ENCODE results near the gene LPAR2.

The LPAR2 gene

GRCh38 chr19:19650331-19650730 is 22.3 kb upstream of the LPAR2 start:
- H3K36me3 ChIP-seq, result peaks cover 95 to 100% (median 98%) of the 10 kb centered on the region in 11 experiments
- 0 out of 22 replicates have a peak overlapping the region, but pooled peaks of 1 of the 11 experiments have one; percentile 10 for H3K4me2 ChIP-seq
- H4K20me1 ChIP-seq, result peaks cover 0 to 93% (median 23%) of the 10 kb centered on the region in 11 experiments; a peak in 15 of 22 replicates

GRCh38 chr19:19649580-19649995 is 21.6 kb upstream of the LPAR2 start:
- H3K4me2 ChIP-seq, result no peak overlapping the region
- peaks cover 95 to 100% (median 98%) of the 10 kb centered on the region in 11 experiments for H3K36me3 ChIP-seq
- no peak overlapping the region for H3K27ac ChIP-seq
- H4K20me1 ChIP-seq, result peaks cover 0 to 90% (median 25%) of the 10 kb centered on the region in 11 experiments; a peak in 14 of 22 replicates
- no peak for TF ChIP-seq Cebpa-rat (IDR thresholded peaks at IDR 0.05)
- H3K9me3 ChIP-seq (replicated peaks in 1 of 11), result no peaks in the 10 kb centered on the region
- H3K27me3 ChIP-seq, result no peaks in the 10 kb centered on the region
- peaks cover 0 to 7% (median 0%) of the 10 kb centered on the region in 10 experiments; a peak in 1 of 20 replicates for H3K4me1 ChIP-seq
- no peak overlapping the region for H3K4me3 ChIP-seq
- no peak overlapping the region for H3K9ac ChIP-seq

More at GRCh38 chr19:19650331-19650730, 22.3 kb upstream of the LPAR2 start:
- Histone ChIP-seq H3K9ac (0 out of 22 replicates have a peak overlapping the region, but pooled peaks of 1 of the 11 experiments have one; percentile 38), H3K4me3 (no peak overlapping the region), H3K9me3 (replicated peaks in 1 of 11) (no peaks in the 10 kb centered on the region), H3K4me1 (peaks cover 0 to 7% (median 0%) of the 10 kb centered on the region in 10 experiments; a peak in 1 of 20 replicates), H3K27me3 (no peaks in the 10 kb centered on the region), H3K27ac (no peak overlapping the region)
- TF ChIP-seq Cebpa-rat (IDR thresholded peaks at IDR 0.05), result no peak

GRCh38 chr19:19649155-19649554 is 21.1 kb upstream of the LPAR2 start:
- Histone ChIP-seq H3K4me3 (no peak overlapping the region), H3K27ac (no peak overlapping the region), H3K9me3 (replicated peaks in 1 of 11) (no peaks in the 10 kb centered on the region), H4K20me1 (peaks cover 0 to 86% (median 24%) of the 10 kb centered on the region in 11 experiments; a peak in 14 of 22 replicates), H3K4me1 (peaks cover 0 to 7% (median under 1%) of the 10 kb centered on the region in 10 experiments; a peak in 3 of 20 replicates), H3K27me3 (no peaks in the 10 kb centered on the region), H3K4me2 (no peak overlapping the region), H3K36me3 (peaks cover 93 to 100% (median 98%) of the 10 kb centered on the region in 11 experiments), H3K9ac (no peak overlapping the region)
- no peak for TF ChIP-seq Cebpa-rat (IDR thresholded peaks at IDR 0.05)

- Histone ChIP-seq H3K4me1 (peaks cover 2 to 13% (median 8%) of the 10 kb centered on the region in 10 experiments), H3K9me3 (replicated peaks in 1 of 11) (no peaks in the 10 kb centered on the region), H3K4me3 (no peak overlapping the region), H3K36me3 (peaks cover 74 to 84% (median 81%) of the 10 kb centered on the region in 11 experiments), H3K27ac (no peak overlapping the region), H4K20me1 (peaks cover 0 to 70% (median 27%) of the 10 kb centered on the region in 11 experiments; a peak in 15 of 22 replicates), H3K27me3 (no peaks in the 10 kb centered on the region), H3K9ac (0 out of 22 replicates have a peak overlapping the region, but pooled peaks of 1 of the 11 experiments have one; percentile 28), H3K4me2 (no peak overlapping the region)
- TF ChIP-seq Cebpa-rat (IDR thresholded peaks at IDR 0.05), result no peak
These were observed 19.2 kb upstream of the LPAR2 start for GRCh38 chr19:19647037-19647835.

GRCh38 chr19:19645233-19645870 is 17.3 kb upstream of the LPAR2 start:
- Histone ChIP-seq H3K4me3 (no peak overlapping the region), H3K4me2 (no peak overlapping the region), H3K36me3 (peaks cover 72 to 84% (median 78%) of the 10 kb centered on the region in 11 experiments), H3K9me3 (replicated peaks in 1 of 11) (no peaks in the 10 kb centered on the region), H4K20me1 (peaks cover 0 to 67% (median 22%) of the 10 kb centered on the region in 11 experiments; a peak in 14 of 22 replicates), H3K27ac (no peak overlapping the region), H3K4me1 (peaks cover 13 to 25% (median 21%) of the 10 kb centered on the region in 10 experiments), H3K9ac (no peak overlapping the region), H3K27me3 (no peaks in the 10 kb centered on the region)
- TF ChIP-seq Cebpa-rat (IDR thresholded peaks at IDR 0.05), result no peak

GRCh38 chr19:19644054-19644388 is 16.0 kb upstream of the LPAR2 start:
- no peaks in the 10 kb centered on the region for H3K9me3 ChIP-seq (replicated peaks in 1 of 11)
- H3K4me3 ChIP-seq, result peak overlapping the region; percentile 76 to 97 (median 92); a peak in 18 of 20 replicates
- no peaks in the 10 kb centered on the region for H3K27me3 ChIP-seq
- peaks cover 0 to 67% (median 16%) of the 10 kb centered on the region in 11 experiments; a peak in 12 of 22 replicates for H4K20me1 ChIP-seq
- peaks cover 72 to 84% (median 78%) of the 10 kb centered on the region in 11 experiments for H3K36me3 ChIP-seq
- TF ChIP-seq Cebpa-rat (IDR thresholded peaks at IDR 0.05), result no peak
- H3K4me1 ChIP-seq, result peaks cover 13 to 34% (median 25%) of the 10 kb centered on the region in 10 experiments
- peak overlapping the region; percentile 89 to 98 (median 95) for H3K4me2 ChIP-seq
- H3K27ac ChIP-seq, result peak overlapping the region in 10 of 11 experiments; percentile 94 to 99 (median 98); a peak in 17 of 22 replicates
- H3K9ac ChIP-seq, result peak overlapping the region in 10 of 11 experiments; percentile 92 to 99 (median 96); a peak in 19 of 22 replicates

- peak within 1 kb of the TSS; percentile 89 to 98 (median 95) for H3K4me2 ChIP-seq
- no peaks in the 10 kb centered on the region for H3K27me3 ChIP-seq
- peaks cover 0 to 72% (median 16%) of the 10 kb centered on the region in 11 experiments; a peak in 14 of 22 replicates for H4K20me1 ChIP-seq
- no peak for TF ChIP-seq Cebpa-rat (IDR thresholded peaks at IDR 0.05)
- H3K9ac ChIP-seq, result peak within 1 kb of the TSS; percentile 92 to 99 (median 96)
- H3K4me1 ChIP-seq, result peaks cover 13 to 34% (median 25%) of the 10 kb centered on the region in 10 experiments
- no peaks in the 10 kb centered on the region for H3K9me3 ChIP-seq (replicated peaks in 1 of 11)
- H3K4me3 ChIP-seq, result peak within 1 kb of the TSS; percentile 76 to 97 (median 92)
- H3K27ac ChIP-seq, result peak within 1 kb of the TSS; percentile 94 to 99 (median 97)
- H3K36me3 ChIP-seq, result peaks cover 71 to 84% (median 77%) of the 10 kb centered on the region in 11 experiments
These were observed 15.4 kb upstream of the LPAR2 start, which contains the start of gene GMIP for GRCh38 chr19:19643158-19644053. GMIP (minus strand) TSS chr19:19643657; CDS start chr19:19643529, 128 bp downstream.
